B cell (primary cell): ENCODE measurements around the gene RPL14. TPM values are rescaled to one million over a fixed set of nuclear protein-coding genes. Genes with fewer than 3 reads are reported as not detected.

Experiments used
- ATAC-seq: fragments of 200-7000 bp; cut with Tn5 transposase; one replicate; pipeline ENCODE4 v1.10.0; 2021; ENCODE audit warnings: low read depth, mild to moderate bottlenecking, moderate number of reproducible peaks, moderate library complexity
- CTCF ChIA-PET: fragments of 350-600 bp; sonication (Branson Sonifier 250); formaldehyde crosslinking; loops from one replicate; lab custom pipeline; 2021; ENCODE audit warnings: antibody characterized with exemption, inconsistent platforms; lab: Charles Lee
- POLR2A ChIA-PET: fragments of 350-600 bp; sonication (Branson Sonifier 250); formaldehyde crosslinking; loops from one replicate; lab custom pipeline; 2021; ENCODE audit warnings: antibody characterized with exemption; lab: Charles Lee
- DNase-seq: peaks from one replicate; pipeline ENCODE4 v3.0.0; 2013
- H2AFZ ChIP-seq: 2 replicates; pipeline ENCODE4 v1.6.1; 2012; ENCODE audit warnings: mild to moderate bottlenecking, low read depth, low read length; ENCODE audit not compliant: insufficient read depth, poor library complexity, severe bottlenecking
- H3K27ac ChIP-seq, 2 donors: 1 replicate in 1 of 2; 2 replicates in 1 of 2; pipeline ENCODE4 v1.5.1; 2012 to 2013; ENCODE audit warnings: low read length in 2 of 2, mild to moderate bottlenecking in 2 of 2, moderate library complexity in 1 of 2
- H3K27me3 ChIP-seq, 4 experiments: fragments of 200-600 bp in 1 of 4; sonication (generic) in 1 of 4; replicated peaks in 1 of 4; 1 replicate in 2 of 4; 2 replicates in 2 of 4; pipeline versions ENCODE4 v1.6.1 to v1.7.0; 2013 to 2016; ENCODE audit warnings: low read length in 3 of 4, mild to moderate bottlenecking in 2 of 4, mixed read lengths in 1 of 4, moderate library complexity in 1 of 4; ENCODE audit not compliant: insufficient read depth in 4 of 4, control insufficient read depth in 3 of 4; ENCODE audit errors: control extremely low read depth in 1 of 4
- H3K36me3 ChIP-seq, 2 experiments: replicated peaks in 1 of 2; 1 replicate in 1 of 2; 2 replicates in 1 of 2; pipeline versions ENCODE4 v1.6.1 to v1.7.1; 2013; ENCODE audit warnings: low read length in 1 of 2; ENCODE audit not compliant: insufficient read depth in 2 of 2, control insufficient read depth in 1 of 2; ENCODE audit errors: control extremely low read depth in 1 of 2, extremely low read depth in 1 of 2
- H3K4me1 ChIP-seq, 2 donors: fragments of 200-600 bp in 1 of 2; sonication (generic) in 1 of 2; 1 replicate in 1 of 2; 2 replicates in 1 of 2; pipeline versions ENCODE4 v1.5.1 to v1.6.1; 2013 to 2017; ENCODE audit warnings: low read length in 2 of 2; ENCODE audit not compliant: control insufficient read depth in 2 of 2, insufficient read depth in 2 of 2
- H3K4me2 ChIP-seq: replicated peaks from 2 replicates; pipeline ENCODE3; 2012; ENCODE audit warnings: mild to moderate bottlenecking, low read depth, low read length; ENCODE audit not compliant: poor library complexity, severe bottlenecking
- H3K4me3 ChIP-seq, 5 experiments: fragments of 200-600 bp in 1 of 5; sonication (generic) in 1 of 5; 1 replicate in 3 of 5; 2 replicates in 2 of 5; pipeline versions ENCODE4 v1.5.1 to v1.7.0; 2011 to 2016; ENCODE audit warnings: low read length in 4 of 5, mild to moderate bottlenecking in 4 of 5, low read depth in 2 of 5, control low read depth in 1 of 5, moderate library complexity in 1 of 5; ENCODE audit not compliant: insufficient read depth in 1 of 5; ENCODE audit errors: control extremely low read depth in 1 of 5, extremely low read depth in 1 of 5
- H3K79me2 ChIP-seq: fragments of 200-600 bp; sonication (generic); one replicate; pipeline ENCODE4 v1.6.0; 2016; ENCODE audit warnings: low read length; ENCODE audit not compliant: control insufficient read depth, insufficient read depth
- H3K9ac ChIP-seq: fragments of 200-600 bp; sonication (generic); 2 replicates; pipeline ENCODE4 v1.6.1; 2017; ENCODE audit warnings: mild to moderate bottlenecking, low read length, moderate library complexity
- H3K9me3 ChIP-seq, 3 donors: one replicate each; pipeline versions ENCODE4 v1.6.1 to v1.7.1; 2013; ENCODE audit warnings: low read length in 2 of 3; ENCODE audit not compliant: control insufficient read depth in 2 of 3, insufficient read depth in 1 of 3; ENCODE audit errors: control extremely low read depth in 1 of 3
- H4K20me1 ChIP-seq: 2 replicates; pipeline ENCODE4 v1.6.0; 2012; ENCODE audit warnings: mild to moderate bottlenecking, low read length; ENCODE audit not compliant: insufficient read depth, control insufficient read depth, poor library complexity, severe bottlenecking
- H3K27ac Mint-ChIP-seq: one replicate; pipeline ENCODE4 v1.8.0; 2021; ENCODE audit warnings: mixed read lengths
- H3K27me3 Mint-ChIP-seq: one replicate; pipeline ENCODE4 v1.8.0; 2021; ENCODE audit warnings: mixed read lengths
- H3K4me1 Mint-ChIP-seq: one replicate; pipeline ENCODE4 v1.8.0; 2021; ENCODE audit warnings: mixed read lengths
- H3K4me3 Mint-ChIP-seq: one replicate; pipeline ENCODE4 v1.8.0; 2021; ENCODE audit warnings: mixed read lengths
- H3K9me3 Mint-ChIP-seq: one replicate; pipeline ENCODE4 v1.8.0; 2022; ENCODE audit warnings: mixed read lengths; ENCODE audit not compliant: insufficient read depth
- EZH2 ChIP-seq: IDR thresholded peaks from 2 replicates; pipeline ENCODE4 v1.6.1; 2012; ENCODE audit warnings: borderline replicate concordance, low read depth, mild to moderate bottlenecking, moderate library complexity, low read length; ENCODE audit not compliant: insufficient read depth, poor library complexity, severe bottlenecking
- WGBS: methylation state at CpG from one replicate; pipeline ENCODE4 v1.1.5; 2013; ENCODE audit warnings: missing lambda C conversion rate; ENCODE audit not compliant: insufficient coverage; 5-methylcytosine and 5-hydroxymethylcytosine counted together
- intact Hi-C: fragments of 100-400 bp; cut with micrococcal nuclease; formaldehyde crosslinking; loops from one replicate; pipeline ENCODE4 v1.10.0; 2022
- polyA plus RNA-seq: library from polyadenylated mRNA; depleted of rRNA; stranded (reverse); fragments of >200 nt; gene quantifications from 2 replicates; pipeline ENCODE4 v1.2.3, GENCODE V29; 2012
- total RNA-seq, 2 donors: library from RNA; stranded (reverse); fragments of 120-200 nt in 1 of 2; gene quantifications; 1 replicate in 1 of 2; 2 replicates in 1 of 2; pipeline versions ENCODE4 v1.2.3 to v1.2.4, GENCODE V29; 2013 to 2022
- TF ChIP-seq, protein P1 (sequence below): fragments of 200-600 bp; IDR thresholded peaks from one replicate; pipeline ENCODE4 v1.8.0; 2022; ENCODE audit warnings: antibody characterized with exemption, mild to moderate bottlenecking

RPL14 gene
- total and polyA plus RNA-seq, 2 donors (not counting 1 experiment from before 2014, with no cell fraction given) = 413 to 2,452 TPM

DNA sequence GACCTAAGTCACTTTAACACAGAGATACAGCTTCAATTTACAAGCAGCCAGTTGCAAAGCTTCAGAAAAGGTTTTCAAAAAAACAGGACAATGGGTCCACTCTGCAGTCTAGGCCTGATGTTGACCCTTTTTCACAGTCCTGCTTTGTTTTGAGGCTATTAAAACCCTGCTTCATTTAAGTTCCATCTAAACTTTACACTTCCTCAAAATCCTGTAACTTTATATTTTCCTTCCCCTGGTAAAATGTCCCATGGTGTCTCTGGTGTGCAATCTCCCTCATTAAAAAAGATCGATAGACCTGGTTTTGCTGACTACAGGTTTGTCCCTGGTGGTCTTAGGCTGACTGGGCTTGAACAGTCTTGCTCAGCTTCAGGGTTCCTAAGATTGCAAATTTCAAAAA, 5.1 kb upstream of the RPL14 start:
- H3K9me3 Mint-ChIP-seq = no peaks in the 10 kb centered on the region
- peak overlapping the region; percentile 93 for H3K9ac ChIP-seq
- H3K27me3 Mint-ChIP-seq = no peaks in the 10 kb centered on the region

DNA sequence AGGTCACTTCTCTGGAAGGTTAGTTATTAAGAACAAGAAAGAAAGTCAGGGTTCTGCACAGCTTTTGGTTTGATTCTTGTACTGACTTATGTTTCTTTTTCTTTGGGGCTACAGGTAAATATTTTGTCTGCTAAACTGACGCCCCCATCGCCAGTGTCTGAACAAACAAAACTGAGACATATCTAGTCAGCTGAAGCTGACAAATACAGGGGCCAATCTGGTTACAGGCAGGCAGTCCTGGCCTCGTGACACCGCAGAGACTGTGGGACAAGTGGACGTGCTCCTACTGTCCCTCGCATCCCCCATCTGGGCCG, 4.6 kb upstream of the RPL14 start:
- Histone ChIP-seq H3K4me2 (peak overlapping the region; percentile 92), H3K27ac (peak overlapping the region; percentile 92 to 95), H3K4me3 (peak overlapping the region; percentile 60 to 88 (median 77)), H3K4me1 (peaks cover 19 to 22% of the 10 kb centered on the region in 2 donors), H3K36me3 (no peaks in the 10 kb centered on the region), H3K27me3 (no peaks in the 10 kb centered on the region), H3K9me3 (peaks cover 0 to 5% (median 0%) of the 10 kb centered on the region in 3 donors), H2AFZ (peak overlapping the region; percentile 92), H3K9ac (peak overlapping the region; percentile 93), H3K79me2 (peaks cover 9% of the 10 kb centered on the region), H4K20me1 (peaks cover 2% of the 10 kb centered on the region)
- Mint-ChIP-seq H3K4me3 (peak overlapping the region; percentile 96), H3K9me3 (no peaks in the 10 kb centered on the region), H3K4me1 (peaks cover 32% of the 10 kb centered on the region), H3K27me3 (no peaks in the 10 kb centered on the region), H3K27ac (peak overlapping the region; percentile 99)
- POLR2A ChIA-PET = no interaction called here
- TF ChIP-seq, protein P1, sequence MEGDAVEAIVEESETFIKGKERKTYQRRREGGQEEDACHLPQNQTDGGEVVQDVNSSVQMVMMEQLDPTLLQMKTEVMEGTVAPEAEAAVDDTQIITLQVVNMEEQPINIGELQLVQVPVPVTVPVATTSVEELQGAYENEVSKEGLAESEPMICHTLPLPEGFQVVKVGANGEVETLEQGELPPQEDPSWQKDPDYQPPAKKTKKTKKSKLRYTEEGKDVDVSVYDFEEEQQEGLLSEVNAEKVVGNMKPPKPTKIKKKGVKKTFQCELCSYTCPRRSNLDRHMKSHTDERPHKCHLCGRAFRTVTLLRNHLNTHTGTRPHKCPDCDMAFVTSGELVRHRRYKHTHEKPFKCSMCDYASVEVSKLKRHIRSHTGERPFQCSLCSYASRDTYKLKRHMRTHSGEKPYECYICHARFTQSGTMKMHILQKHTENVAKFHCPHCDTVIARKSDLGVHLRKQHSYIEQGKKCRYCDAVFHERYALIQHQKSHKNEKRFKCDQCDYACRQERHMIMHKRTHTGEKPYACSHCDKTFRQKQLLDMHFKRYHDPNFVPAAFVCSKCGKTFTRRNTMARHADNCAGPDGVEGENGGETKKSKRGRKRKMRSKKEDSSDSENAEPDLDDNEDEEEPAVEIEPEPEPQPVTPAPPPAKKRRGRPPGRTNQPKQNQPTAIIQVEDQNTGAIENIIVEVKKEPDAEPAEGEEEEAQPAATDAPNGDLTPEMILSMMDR = no peak
- no peak for TF ChIP-seq EZH2
- ATAC-seq (no peak), DNase-seq (no peak)
- WGBS = 2% methylated on average over 7 of the region's 7 CpGs
- CTCF ChIA-PET = interaction anchor here (0.7 to 1.3 kb wide), 4 partner anchors 25 to 144 kb away, joined by 3 to 6 read pairs (median 3); partner anchors contain the start of gene ZNF619
- intact Hi-C loops = loop anchor here (5.0 to 10.0 kb wide), 3 partner anchors 742 to 1560 kb away; partner anchors contain the start of genes CTNNB1, SCN11A and WDR48

More for the DNA sequence above, 5.1 kb upstream of the RPL14 start:
- Histone ChIP-seq H4K20me1 (no peaks in the 10 kb centered on the region), H3K4me3 (peak overlapping the region in 2 of 5 experiments; percentile 60 to 85), H3K27me3 (no peaks in the 10 kb centered on the region), H3K9me3 (peaks cover 0 to 5% (median 0%) of the 10 kb centered on the region in 3 donors), H3K4me2 (peak overlapping the region; percentile 92), H3K79me2 (peaks cover 5% of the 10 kb centered on the region), H3K4me1 (peaks cover 19 to 22% of the 10 kb centered on the region in 2 donors), H2AFZ (peak overlapping the region; percentile 92), H3K36me3 (no peaks in the 10 kb centered on the region), H3K27ac (peak overlapping the region in 1 of 2 donors; percentile 95)
- Mint-ChIP-seq H3K27ac (peak overlapping the region; percentile 99), H3K4me3 (peak overlapping the region; percentile 96), H3K4me1 (peaks cover 30% of the 10 kb centered on the region)
- intact Hi-C loops = loop anchor here (5.0 to 10.0 kb wide), 3 partner anchors 743 to 1560 kb away; partner anchors contain the start of genes CTNNB1, SCN11A and WDR48
- ATAC-seq = no peak
- ChIA-PET POLR2A (interaction anchor here (1.1 kb wide), 1 partner anchor 10 kb away, joined by 6 read pairs; no protein-coding TSS in a partner anchor), CTCF (interaction anchor here (0.7 to 1.3 kb wide), 4 partner anchors 25 to 135 kb away, joined by 3 to 6 read pairs (median 3); partner anchors contain the start of gene ZNF619)
- no peak for DNase-seq
- TF ChIP-seq, protein P1 = no peak
- 90% methylated on average over 1 of the region's 1 CpG for WGBS
